Mammary epithelial cell (primary cell): ENCODE measurements around the gene ADK.

ENCODE experiments used
- EZH2 ChIP-seq: IDR thresholded peaks from 2 replicates; pipeline ENCODE4 v1.6.1; 2012; ENCODE audit warnings: low read length, inconsistent platforms, borderline replicate concordance
- TF ChIP-seq, protein P1 (sequence below), 2 donors: IDR thresholded peaks in 1 of 2; conservative IDR thresholded peaks in 1 of 2; 2 replicates each; pipeline ENCODE4 v1.5.1; 2011 to 2012; ENCODE audit warnings: inconsistent platforms in 2 of 2, low read length in 2 of 2, mild to moderate bottlenecking in 2 of 2, control low read depth in 1 of 2, low read depth in 1 of 2; ENCODE audit not compliant: insufficient read depth in 1 of 2; ENCODE audit errors: extremely low read depth in 1 of 2

DNA sequence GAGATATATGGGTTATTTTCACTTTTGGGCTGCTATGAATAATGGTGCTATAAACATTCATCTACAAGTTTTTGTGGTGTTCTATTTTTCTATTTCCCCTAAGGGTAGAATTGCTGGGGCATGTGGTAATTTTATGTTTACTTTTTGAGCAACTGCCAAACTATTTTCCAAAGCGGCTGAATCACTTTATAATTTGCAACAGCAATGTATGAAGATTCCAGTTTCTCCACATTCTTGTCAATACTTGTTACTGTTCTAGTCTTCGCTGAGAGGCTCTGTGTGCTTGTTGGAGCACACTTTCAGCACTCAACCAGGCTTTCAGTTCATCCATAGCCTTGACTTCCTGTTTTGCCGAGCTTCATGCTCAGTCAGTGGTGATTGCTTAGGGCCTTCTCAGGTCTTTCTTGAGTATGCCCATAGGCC lies 39.0 kb downstream of the ADK start:
- TF ChIP-seq, protein P1, sequence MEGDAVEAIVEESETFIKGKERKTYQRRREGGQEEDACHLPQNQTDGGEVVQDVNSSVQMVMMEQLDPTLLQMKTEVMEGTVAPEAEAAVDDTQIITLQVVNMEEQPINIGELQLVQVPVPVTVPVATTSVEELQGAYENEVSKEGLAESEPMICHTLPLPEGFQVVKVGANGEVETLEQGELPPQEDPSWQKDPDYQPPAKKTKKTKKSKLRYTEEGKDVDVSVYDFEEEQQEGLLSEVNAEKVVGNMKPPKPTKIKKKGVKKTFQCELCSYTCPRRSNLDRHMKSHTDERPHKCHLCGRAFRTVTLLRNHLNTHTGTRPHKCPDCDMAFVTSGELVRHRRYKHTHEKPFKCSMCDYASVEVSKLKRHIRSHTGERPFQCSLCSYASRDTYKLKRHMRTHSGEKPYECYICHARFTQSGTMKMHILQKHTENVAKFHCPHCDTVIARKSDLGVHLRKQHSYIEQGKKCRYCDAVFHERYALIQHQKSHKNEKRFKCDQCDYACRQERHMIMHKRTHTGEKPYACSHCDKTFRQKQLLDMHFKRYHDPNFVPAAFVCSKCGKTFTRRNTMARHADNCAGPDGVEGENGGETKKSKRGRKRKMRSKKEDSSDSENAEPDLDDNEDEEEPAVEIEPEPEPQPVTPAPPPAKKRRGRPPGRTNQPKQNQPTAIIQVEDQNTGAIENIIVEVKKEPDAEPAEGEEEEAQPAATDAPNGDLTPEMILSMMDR (conservative IDR thresholded peaks at IDR 0.05 in 1 of 2, IDR thresholded peaks at IDR 0.05 in 1 of 2; ENCODE audit: extremely low read depth in 1 of 2, insufficient read depth in 1 of 2, low read depth in 1 of 2, low read length in 2 of 2): no peak
- no peak for TF ChIP-seq EZH2
